Measurements from ENCODE around the gene TTLL6.
"Not testable (repeated sequence)": the region's sequence is repeated elsewhere in the genome, so short reads cannot be mapped to it uniquely, and the experiment has no call there.

DNA sequence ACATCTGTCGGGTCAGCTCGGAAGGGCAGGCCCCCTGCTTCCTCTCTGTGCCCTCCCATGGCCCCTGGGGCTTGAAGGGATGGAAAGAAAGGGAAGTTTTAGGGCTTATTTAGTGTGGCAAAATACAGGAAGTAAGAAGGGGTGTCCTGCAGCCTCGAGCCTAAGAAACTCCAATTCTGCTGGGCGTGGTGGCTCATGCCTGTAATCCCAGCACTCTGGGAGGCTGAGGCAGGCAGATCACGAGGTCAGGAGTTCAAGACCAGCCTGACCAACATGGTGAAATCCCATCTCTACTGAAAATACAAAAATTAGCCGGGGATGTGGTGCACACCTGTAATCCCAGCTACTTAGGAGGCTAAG lies 20.9 kb downstream of the TTLL6 start:
- TF ChIP-seq, protein P1, sequence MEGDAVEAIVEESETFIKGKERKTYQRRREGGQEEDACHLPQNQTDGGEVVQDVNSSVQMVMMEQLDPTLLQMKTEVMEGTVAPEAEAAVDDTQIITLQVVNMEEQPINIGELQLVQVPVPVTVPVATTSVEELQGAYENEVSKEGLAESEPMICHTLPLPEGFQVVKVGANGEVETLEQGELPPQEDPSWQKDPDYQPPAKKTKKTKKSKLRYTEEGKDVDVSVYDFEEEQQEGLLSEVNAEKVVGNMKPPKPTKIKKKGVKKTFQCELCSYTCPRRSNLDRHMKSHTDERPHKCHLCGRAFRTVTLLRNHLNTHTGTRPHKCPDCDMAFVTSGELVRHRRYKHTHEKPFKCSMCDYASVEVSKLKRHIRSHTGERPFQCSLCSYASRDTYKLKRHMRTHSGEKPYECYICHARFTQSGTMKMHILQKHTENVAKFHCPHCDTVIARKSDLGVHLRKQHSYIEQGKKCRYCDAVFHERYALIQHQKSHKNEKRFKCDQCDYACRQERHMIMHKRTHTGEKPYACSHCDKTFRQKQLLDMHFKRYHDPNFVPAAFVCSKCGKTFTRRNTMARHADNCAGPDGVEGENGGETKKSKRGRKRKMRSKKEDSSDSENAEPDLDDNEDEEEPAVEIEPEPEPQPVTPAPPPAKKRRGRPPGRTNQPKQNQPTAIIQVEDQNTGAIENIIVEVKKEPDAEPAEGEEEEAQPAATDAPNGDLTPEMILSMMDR (IDR thresholded peaks at IDR 0.05): not testable (repeated sequence)
- TF ChIP-seq POLR2A (IDR thresholded peaks at IDR 0.05): not testable (repeated sequence)
